22Rv1 (cell line): ENCODE data around the gene HS2ST1.

Experiments
- ZFX ChIP-seq: fragments of 450-650 bp; IDR thresholded peaks from 2 replicates; pipeline ENCODE4 v1.6.1; 2017; ENCODE audit warnings: antibody characterized with exemption, borderline replicate concordance
- TF ChIP-seq, protein P1 (sequence below): fragments of 450-650 bp; IDR thresholded peaks from 2 replicates; pipeline ENCODE4 v1.5.1; 2017; ENCODE audit warnings: mild to moderate bottlenecking

DNA sequence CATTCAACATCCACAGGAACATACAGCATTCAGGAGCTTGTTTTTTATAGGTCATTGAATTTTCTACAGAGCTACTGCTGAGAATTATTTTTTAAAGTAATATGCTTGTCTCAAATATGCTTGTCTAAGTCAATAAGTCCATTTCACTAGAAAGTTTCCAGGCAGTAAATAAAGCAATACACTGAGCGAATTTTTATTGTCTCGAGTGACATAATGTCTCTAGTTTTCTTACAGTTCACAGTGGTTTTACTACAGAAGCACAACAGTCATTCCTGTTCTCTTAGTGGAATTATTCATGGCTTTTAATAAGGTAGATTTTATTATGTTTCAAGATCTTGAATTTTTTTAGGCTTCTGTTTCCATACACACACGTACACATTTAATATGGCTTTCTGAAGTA is 83.8 kb downstream of the HS2ST1 start:
- TF ChIP-seq, protein P1, sequence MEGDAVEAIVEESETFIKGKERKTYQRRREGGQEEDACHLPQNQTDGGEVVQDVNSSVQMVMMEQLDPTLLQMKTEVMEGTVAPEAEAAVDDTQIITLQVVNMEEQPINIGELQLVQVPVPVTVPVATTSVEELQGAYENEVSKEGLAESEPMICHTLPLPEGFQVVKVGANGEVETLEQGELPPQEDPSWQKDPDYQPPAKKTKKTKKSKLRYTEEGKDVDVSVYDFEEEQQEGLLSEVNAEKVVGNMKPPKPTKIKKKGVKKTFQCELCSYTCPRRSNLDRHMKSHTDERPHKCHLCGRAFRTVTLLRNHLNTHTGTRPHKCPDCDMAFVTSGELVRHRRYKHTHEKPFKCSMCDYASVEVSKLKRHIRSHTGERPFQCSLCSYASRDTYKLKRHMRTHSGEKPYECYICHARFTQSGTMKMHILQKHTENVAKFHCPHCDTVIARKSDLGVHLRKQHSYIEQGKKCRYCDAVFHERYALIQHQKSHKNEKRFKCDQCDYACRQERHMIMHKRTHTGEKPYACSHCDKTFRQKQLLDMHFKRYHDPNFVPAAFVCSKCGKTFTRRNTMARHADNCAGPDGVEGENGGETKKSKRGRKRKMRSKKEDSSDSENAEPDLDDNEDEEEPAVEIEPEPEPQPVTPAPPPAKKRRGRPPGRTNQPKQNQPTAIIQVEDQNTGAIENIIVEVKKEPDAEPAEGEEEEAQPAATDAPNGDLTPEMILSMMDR, result no peak
- no peak for TF ChIP-seq ZFX
